Neuron (in vitro differentiated cells): ENCODE measurements around the gene IER5.
A peak's percentile ranks its signal among the peaks of the same experiment; 100 is the strongest.

Experiments
- H2AFZ ChIP-seq: one replicate; pipeline ENCODE4 v1.6.1; 2013; ENCODE audit warnings: low read depth, mild to moderate bottlenecking, inconsistent platforms, low read length, moderate library complexity
- H3K27me3 ChIP-seq: one replicate; pipeline ENCODE4 v1.6.1; 2013; ENCODE audit warnings: low read length; ENCODE audit not compliant: insufficient read depth
- H3K36me3 ChIP-seq: one replicate; pipeline ENCODE4 v1.6.1; 2013; ENCODE audit warnings: low read length; ENCODE audit not compliant: insufficient read depth
- H3K4me1 ChIP-seq: one replicate; pipeline ENCODE4 v1.6.1; 2013; ENCODE audit warnings: low read length; ENCODE audit not compliant: insufficient read depth
- H3K4me3 ChIP-seq: 2 replicates; pipeline ENCODE4 v1.5.1; 2013; ENCODE audit warnings: mild to moderate bottlenecking, low read length, moderate library complexity
- H3K9me3 ChIP-seq: one replicate; pipeline ENCODE4 v1.6.1; 2013; ENCODE audit warnings: low read length

Gene IER5

DNA sequence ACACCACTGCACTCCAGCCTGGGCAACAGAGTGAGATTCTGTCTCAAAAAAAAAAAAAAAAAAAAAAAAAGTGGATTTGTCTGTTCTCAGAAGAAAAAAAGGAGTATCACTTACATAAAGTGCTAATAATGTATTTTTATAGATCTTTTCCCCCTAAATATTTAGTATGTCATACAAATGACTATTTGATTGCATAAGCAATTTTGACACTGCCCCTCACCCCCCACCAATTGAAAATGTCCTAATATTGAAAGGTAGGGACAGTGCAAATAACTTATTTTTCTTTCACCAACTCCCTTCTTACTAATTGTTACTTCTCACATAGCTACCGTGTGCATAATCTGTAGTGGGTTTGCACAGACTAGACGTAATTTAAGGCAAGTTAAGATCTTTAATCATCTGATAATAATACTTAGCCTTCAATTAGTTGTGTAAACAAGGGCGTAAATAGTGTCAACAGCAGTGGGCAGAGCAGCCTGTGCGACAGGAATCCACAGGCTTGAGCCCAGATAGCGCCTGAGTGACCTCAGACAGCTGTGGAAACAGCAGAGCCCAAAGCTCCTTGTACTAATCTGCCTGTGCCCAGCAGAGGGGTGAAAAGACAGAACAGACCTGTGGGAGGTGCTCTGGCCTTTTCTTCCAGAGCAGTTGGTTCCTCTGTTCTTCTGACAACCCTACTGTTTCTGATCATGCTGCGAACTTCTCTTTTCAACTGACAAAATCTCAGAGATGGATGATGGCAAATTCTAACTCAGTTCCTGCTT is 4.5 kb upstream of the IER5 start:
- Histone ChIP-seq H3K36me3 (no peaks in the 10 kb centered on the region), H3K9me3 (no peaks in the 10 kb centered on the region), H3K27me3 (no peaks in the 10 kb centered on the region), H3K4me1 (peaks cover 6% of the 10 kb centered on the region), H3K4me3 (no peak overlapping the region), H2AFZ (no peak overlapping the region)

- Histone ChIP-seq H3K36me3 (no peaks in the 10 kb centered on the region), H3K4me3 (no peak overlapping the region), H3K4me1 (peaks cover 6% of the 10 kb centered on the region), H3K27me3 (no peaks in the 10 kb centered on the region), H2AFZ (no peak overlapping the region), H3K9me3 (no peaks in the 10 kb centered on the region)
Measured at GRCh38 chr1:181084606-181084969, 3.9 kb upstream of the IER5 start.

DNA sequence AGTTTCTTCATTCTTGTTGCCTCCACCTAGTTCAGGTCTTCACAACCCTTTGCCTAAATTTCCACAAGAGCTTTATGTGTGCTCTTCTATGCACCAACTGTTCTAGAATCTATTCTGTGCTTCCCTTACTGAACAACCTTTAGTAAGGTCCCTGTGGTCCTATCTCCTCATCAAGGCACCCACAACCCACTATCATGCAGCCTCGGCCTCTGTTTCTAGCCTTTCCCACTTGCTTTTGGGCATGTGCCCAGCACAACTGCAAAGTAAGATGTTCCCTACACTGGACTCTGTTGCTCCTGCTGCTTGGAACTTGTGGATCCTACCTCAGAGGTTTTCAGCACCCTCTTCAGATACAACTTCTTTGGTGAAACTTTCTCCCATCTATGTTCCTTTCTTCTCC is 2.4 kb upstream of the IER5 start:
- H3K36me3 ChIP-seq, result no peaks in the 10 kb centered on the region
- peaks cover 12% of the 10 kb centered on the region for H3K4me1 ChIP-seq
- H3K4me3 ChIP-seq, result no peak overlapping the region
- no peaks in the 10 kb centered on the region for H3K27me3 ChIP-seq
- H3K9me3 ChIP-seq, result no peaks in the 10 kb centered on the region
- H2AFZ ChIP-seq, result no peak overlapping the region

DNA sequence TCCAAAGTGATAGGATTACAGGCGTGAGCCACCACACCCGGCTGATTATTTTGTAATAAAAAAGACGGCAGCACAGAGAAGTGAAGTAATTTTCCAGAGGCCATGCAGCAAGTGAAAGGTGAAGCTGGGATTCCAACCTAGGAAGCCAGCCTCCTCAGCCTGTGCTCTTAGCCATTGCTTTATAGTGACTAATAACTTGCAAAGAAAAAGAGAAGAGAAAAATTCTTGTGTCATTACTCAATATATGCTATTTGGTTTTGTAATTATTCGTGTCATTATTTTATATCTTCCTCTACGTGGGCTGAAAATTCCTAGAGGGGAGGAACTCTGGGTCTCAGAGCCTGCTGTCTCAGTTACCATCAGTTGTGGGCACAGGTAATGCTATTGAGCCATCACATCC is 1.6 kb upstream of the IER5 start:
- H3K36me3 ChIP-seq, result no peaks in the 10 kb centered on the region
- no peaks in the 10 kb centered on the region for H3K27me3 ChIP-seq
- peaks cover 14% of the 10 kb centered on the region for H3K4me1 ChIP-seq

DNA sequence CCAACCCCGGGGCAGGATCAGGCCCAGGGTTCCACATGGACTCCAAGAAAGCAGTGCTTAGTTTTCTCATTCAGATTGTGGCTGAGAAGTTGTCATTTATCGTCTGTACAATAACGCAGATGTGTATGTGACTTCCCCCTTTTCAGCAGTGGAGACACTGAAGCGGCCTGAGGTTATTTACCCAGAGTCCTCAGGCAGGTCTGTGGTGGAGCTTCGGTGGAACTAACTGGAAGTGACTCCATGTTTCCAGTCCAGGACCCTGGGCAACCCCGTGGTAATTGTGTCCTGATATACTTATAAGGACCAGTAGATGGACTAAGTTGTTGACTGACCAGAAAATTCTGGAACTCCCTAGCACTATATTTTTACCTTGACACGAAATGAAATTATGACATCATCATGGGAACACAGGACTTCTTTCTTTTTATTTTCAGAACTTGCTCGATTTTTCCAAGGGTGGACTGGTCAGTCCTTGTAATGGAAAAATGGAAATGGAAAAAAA is 1.0 kb upstream of the IER5 start:
- Histone ChIP-seq H3K27me3 (no peaks in the 10 kb centered on the region), H3K9me3 (no peaks in the 10 kb centered on the region), H3K36me3 (no peaks in the 10 kb centered on the region), H2AFZ (no peak overlapping the region), H3K4me1 (peaks cover 17% of the 10 kb centered on the region), H3K4me3 (no peak overlapping the region)

More for the DNA sequence above, 1.6 kb upstream of the IER5 start:
- Histone ChIP-seq H3K9me3 (no peaks in the 10 kb centered on the region), H2AFZ (no peak overlapping the region), H3K4me3 (no peak overlapping the region)

- H3K4me3 ChIP-seq, result peak overlapping the region; percentile 85
- no peaks in the 10 kb centered on the region for H3K27me3 ChIP-seq
- H3K9me3 ChIP-seq, result no peaks in the 10 kb centered on the region
- H3K36me3 ChIP-seq, result no peaks in the 10 kb centered on the region
- H2AFZ ChIP-seq, result no peak overlapping the region
- peaks cover 18% of the 10 kb centered on the region for H3K4me1 ChIP-seq
Measured at GRCh38 chr1:181089017-181089675, 646 bp downstream of the IER5 start.

DNA sequence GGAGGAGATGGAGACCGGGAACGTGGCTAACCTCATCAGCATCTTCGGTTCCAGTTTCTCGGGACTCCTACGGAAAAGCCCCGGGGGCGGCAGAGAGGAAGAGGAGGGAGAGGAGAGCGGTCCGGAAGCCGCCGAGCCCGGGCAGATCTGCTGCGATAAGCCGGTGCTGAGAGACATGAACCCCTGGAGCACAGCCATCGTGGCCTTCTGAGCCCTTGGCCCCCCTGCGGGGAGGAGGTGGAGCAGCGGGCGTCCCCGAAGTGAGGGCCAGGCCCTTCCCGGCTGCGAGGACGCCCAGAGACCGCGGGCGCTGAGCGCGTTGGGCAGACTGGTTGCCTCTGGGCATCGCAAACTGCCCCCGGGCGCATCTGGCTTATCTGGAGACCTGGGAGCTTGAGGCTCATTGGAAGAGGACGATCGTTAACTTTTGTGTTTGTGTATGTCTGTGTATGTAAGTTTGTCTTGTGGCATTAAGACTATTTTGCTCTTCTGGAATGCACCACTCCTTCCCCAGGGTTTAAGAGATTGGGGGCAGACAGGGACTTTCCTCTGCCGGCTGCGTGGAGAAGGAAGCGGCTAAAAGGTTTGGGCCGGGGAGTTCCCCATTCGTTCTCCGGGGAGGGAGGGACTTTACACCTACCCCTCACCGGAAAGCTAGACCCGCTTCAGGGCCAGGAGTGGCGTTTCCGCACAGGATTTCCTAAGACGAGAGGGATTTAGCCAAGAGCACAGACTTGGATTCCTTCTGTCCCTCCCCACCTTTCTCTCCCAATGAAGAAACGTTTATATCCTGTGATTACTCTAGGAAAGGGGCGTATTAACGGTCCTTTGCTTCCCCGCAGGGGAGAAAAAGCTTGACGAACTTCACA is 1.4 kb downstream of the IER5 start:
- Histone ChIP-seq H2AFZ (no peak overlapping the region), H3K4me3 (peak overlapping the region; percentile 85), H3K27me3 (no peaks in the 10 kb centered on the region), H3K9me3 (no peaks in the 10 kb centered on the region), H3K4me1 (peaks cover 24% of the 10 kb centered on the region), H3K36me3 (no peaks in the 10 kb centered on the region)

DNA sequence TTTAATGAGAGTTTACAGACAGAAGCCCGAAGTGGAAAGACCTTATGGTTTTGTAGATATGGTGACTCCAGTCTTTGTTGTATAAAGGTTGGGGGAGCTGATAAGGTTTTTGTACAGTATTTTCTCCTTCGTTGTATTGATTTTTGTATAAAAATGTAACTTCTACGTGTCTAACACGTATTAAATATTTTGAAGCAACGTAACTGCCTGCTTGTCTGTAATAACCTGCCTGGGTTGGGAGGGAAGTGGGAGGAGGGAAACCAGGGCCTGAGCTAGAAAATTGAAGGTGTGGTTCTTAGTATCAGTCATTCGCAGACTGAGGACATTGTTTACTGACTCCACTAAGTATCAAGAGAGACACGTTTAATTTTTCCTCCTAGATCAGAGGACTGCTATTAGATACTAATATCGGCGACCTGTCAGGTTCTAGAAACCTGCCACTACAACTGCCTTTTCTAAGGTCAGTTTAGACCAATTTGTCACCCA is 2.2 kb downstream of the IER5 start:
- H2AFZ ChIP-seq, result no peak overlapping the region
- peak overlapping the region; percentile 85 for H3K4me3 ChIP-seq
- no peaks in the 10 kb centered on the region for H3K36me3 ChIP-seq
- H3K9me3 ChIP-seq, result no peaks in the 10 kb centered on the region
- no peaks in the 10 kb centered on the region for H3K27me3 ChIP-seq
- H3K4me1 ChIP-seq, result peaks cover 24% of the 10 kb centered on the region

GRCh38 chr1:181091309-181092040 is 3.0 kb downstream of the IER5 start:
- H3K27me3 ChIP-seq, result no peaks in the 10 kb centered on the region
- H3K36me3 ChIP-seq, result no peaks in the 10 kb centered on the region
- peak overlapping the region; percentile 85 for H3K4me3 ChIP-seq
- H3K9me3 ChIP-seq, result no peaks in the 10 kb centered on the region
- H3K4me1 ChIP-seq, result peaks cover 29% of the 10 kb centered on the region
- H2AFZ ChIP-seq, result no peak overlapping the region

- Histone ChIP-seq H3K36me3 (no peaks in the 10 kb centered on the region), H2AFZ (no peak overlapping the region), H3K9me3 (no peaks in the 10 kb centered on the region), H3K27me3 (no peaks in the 10 kb centered on the region), H3K4me3 (peak overlapping the region; percentile 15), H3K4me1 (peaks cover 34% of the 10 kb centered on the region)
Measured at GRCh38 chr1:181092056-181092455, 3.6 kb downstream of the IER5 start.

DNA sequence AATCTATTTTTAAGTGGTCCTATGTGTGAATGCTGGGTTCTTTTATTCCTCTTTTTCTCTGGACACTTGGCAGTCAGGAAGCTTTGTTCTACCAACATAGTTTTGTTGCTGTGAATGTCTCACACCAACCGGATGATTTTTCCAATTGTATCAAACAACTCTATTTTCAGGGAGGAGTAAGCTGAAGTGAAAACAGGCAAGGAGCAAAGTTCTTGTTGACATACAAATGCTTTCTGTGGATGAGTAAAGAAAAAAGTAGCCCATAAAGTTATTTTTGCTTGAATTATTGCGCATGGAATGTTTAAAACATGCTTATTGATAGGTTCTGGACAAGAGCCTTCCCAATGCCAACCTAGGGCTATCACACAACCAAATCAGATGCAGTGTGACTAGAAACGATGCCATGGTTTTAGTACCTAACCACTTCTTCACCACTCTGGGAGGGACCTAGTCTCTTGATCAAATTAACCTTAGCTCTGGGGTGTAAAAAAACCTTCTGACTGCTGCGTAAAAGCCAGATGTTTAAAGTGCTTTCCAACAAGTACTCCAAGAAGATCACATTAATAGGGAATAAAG is 4.5 kb downstream of the IER5 start:
- H3K4me3 ChIP-seq, result no peak overlapping the region
- H3K27me3 ChIP-seq, result no peaks in the 10 kb centered on the region
- no peak overlapping the region for H2AFZ ChIP-seq
- H3K4me1 ChIP-seq, result peaks cover 38% of the 10 kb centered on the region
- H3K9me3 ChIP-seq, result no peaks in the 10 kb centered on the region
- no peaks in the 10 kb centered on the region for H3K36me3 ChIP-seq
